ENCODE data around the gene MINDY4. TPM values are rescaled to one million over a fixed set of nuclear protein-coding genes. Genes with fewer than 3 reads are reported as not detected.

The MINDY4 gene
- total RNA-seq, 1 donor from 2014 or later: 2.2 TPM

GRCh38 chr7:30874656-30875302, 103.6 kb downstream of the MINDY4 start:
- no peak for DNase-seq (ENCODE audit: low read depth, low spot score)

- DNase-seq (ENCODE audit: low read depth, low spot score): no peak
These were observed 106.0 kb downstream of the MINDY4 start for GRCh38 chr7:30877015-30877769.

GRCh38 chr7:30877993-30878392, 106.8 kb downstream of the MINDY4 start:
- no peak for DNase-seq (ENCODE audit: low read depth, low spot score)

- no peak for DNase-seq (ENCODE audit: low read depth, low spot score)
These were observed 108.2 kb downstream of the MINDY4 start for GRCh38 chr7:30879139-30880124.

GRCh38 chr7:30880125-30880720, 109.0 kb downstream of the MINDY4 start:
- DNase-seq (ENCODE audit: low read depth, low spot score): no peak

GRCh38 chr7:30880941-30881340, 109.7 kb downstream of the MINDY4 start:
- DNase-seq (ENCODE audit: low read depth, low spot score): no peak

- no peak for DNase-seq (ENCODE audit: low read depth, low spot score)
These were observed 110.2 kb downstream of the MINDY4 start for GRCh38 chr7:30881448-30881847.

- DNase-seq (ENCODE audit: low read depth, low spot score): no peak
These were observed 113.7 kb downstream of the MINDY4 start for GRCh38 chr7:30884881-30885280.

- no peak for DNase-seq (ENCODE audit: low read depth, low spot score)
These were observed 115.4 kb downstream of the MINDY4 start for GRCh38 chr7:30886608-30887011.

- DNase-seq (ENCODE audit: low read depth, low spot score): no peak
These were observed 116.3 kb downstream of the MINDY4 start for GRCh38 chr7:30887464-30887872.

GRCh38 chr7:30888747-30889146, 117.5 kb downstream of the MINDY4 start:
- DNase-seq (ENCODE audit: low read depth, low spot score): peak; percentile 37

- no peak for DNase-seq (ENCODE audit: low read depth, low spot score)
These were observed 119.0 kb downstream of the MINDY4 start for GRCh38 chr7:30890226-30890625.

- peak; percentile 87 for DNase-seq (ENCODE audit: low read depth, low spot score)
These were observed 122.1 kb downstream of the MINDY4 start for GRCh38 chr7:30893357-30893756.

GRCh38 chr7:30894009-30894408, 122.8 kb downstream of the MINDY4 start:
- no peak for DNase-seq (ENCODE audit: low read depth, low spot score)

- DNase-seq (ENCODE audit: low read depth, low spot score): no peak
These were observed 123.8 kb downstream of the MINDY4 start for GRCh38 chr7:30894866-30895605.

GRCh38 chr7:30896036-30896435, 124.8 kb downstream of the MINDY4 start:
- no peak for DNase-seq (ENCODE audit: low read depth, low spot score)

GRCh38 chr7:30896783-30897637, 125.8 kb downstream of the MINDY4 start:
- no peak for DNase-seq (ENCODE audit: low read depth, low spot score)

GRCh38 chr7:30897770-30898169, 126.6 kb downstream of the MINDY4 start:
- no peak for DNase-seq (ENCODE audit: low read depth, low spot score)

- DNase-seq (ENCODE audit: low read depth, low spot score): no peak
These were observed 127.2 kb downstream of the MINDY4 start for GRCh38 chr7:30898411-30898810.

- DNase-seq (ENCODE audit: low read depth, low spot score): no peak
These were observed 127.8 kb downstream of the MINDY4 start for GRCh38 chr7:30899066-30899465.

All from pulmonary artery endothelial cell (primary cell).